Stimulated activated CD4-positive, alpha-beta T cell treated with anti-CD3 and anti-CD28 coated beads, Interleukin-4, amount 100 ng/mL, for 48 hours (primary cell): ENCODE measurements around the gene MYO3B.

Experiments
- DNase-seq, 2 donors: peaks; one replicate each; pipeline ENCODE4 v3.0.0-alpha.2; 2020; ENCODE audit warnings: low read depth in 2 of 2

MYO3B gene

DNA sequence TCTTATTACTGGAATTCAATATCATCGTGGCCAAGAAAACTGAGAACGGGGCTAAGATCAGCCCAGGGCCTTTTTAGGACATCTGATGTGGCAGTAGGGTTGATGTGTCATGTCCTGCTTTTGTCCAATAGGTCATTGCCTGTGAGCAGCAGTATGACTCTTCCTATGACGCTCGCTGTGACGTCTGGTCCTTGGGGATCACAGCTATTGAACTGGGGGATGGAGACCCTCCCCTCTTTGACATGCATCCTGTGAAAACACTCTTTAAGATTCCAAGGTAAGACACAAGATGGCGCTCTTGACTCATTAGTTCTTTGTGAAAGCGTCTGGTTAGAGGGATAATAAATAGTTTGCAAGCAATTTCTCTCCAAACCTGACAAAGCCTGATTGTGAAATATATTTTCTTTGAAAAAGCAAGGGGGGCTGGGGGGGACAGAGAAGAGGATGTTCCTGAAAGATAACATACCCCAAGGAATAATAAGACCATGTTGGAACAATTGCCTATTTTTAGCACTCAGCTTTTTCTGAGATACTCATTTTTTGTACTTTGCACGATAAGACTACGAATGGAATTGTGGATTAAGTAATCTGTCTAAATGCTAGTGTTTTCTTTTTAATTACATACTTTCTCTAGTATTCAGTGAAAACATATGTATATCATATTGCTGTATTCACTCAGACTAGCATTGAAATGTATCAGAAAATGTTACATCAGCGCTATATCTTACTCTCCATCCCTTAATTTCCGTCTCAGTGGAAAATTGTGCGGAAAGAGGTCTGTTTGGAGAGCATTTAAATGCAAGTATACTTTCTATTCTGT is 58.1 kb downstream of the MYO3B start:
- no peak for DNase-seq

GRCh38 chr2:170236680-170237047 is 58.7 kb downstream of the MYO3B start:
- no peak for DNase-seq

GRCh38 chr2:170237572-170238120 is 59.7 kb downstream of the MYO3B start:
- DNase-seq: no peak

DNA sequence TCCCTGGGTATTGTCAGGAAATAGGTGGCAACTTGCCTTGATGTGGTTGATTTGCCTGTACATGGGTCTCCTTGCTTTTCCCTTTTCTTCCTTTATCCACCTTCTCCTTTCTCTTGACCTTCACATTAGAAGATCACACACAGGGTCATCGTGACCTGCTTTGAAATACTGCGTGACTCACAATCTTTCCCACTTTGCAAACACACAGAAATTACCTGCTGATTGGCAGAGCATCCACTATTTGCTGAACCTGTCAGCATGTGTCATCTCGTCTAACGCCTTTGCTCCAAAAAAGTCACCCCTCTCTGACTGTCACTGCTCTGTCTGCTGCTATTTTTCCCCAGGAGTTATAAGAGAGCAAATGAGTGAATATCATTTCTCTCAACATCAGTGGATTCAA is 60.8 kb downstream of the MYO3B start:
- DNase-seq: no peak

- no peak for DNase-seq
Measured at GRCh38 chr2:170240629-170241028, 62.7 kb downstream of the MYO3B start.

GRCh38 chr2:170241756-170242155 is 63.8 kb downstream of the MYO3B start:
- no peak for DNase-seq

DNA sequence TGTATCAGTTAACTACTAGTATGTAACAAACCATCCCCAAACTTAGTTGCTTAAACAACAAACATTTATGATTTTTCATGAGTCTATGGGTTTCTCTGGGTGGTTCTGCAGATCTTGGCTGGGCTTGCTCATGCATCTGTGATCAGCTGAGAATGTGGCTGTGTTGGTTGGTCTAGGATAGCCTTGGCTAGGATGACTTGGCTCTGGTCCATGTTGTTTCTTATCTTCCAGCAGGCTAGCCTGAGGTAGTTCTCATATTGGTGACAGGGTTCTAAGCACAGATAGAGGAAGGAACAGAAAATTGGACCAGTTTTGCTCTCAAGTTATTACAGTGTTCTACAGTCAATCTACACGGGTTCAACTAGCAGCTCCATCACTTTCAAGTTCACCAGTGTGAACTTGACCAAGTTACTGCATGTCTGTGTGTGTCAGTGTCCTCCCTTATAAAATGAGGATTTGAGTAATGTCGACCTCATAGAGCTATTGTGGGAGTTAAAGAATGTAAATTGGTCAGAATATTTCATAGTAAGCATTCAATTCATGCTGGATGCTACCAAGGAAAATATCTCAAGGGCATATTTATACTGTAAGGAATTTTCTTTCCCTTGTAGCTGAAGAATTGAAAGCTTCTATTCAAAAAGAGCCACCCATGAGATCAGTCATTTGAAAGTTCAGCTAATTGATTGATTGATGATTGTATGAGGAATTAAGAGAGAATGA is 65.3 kb downstream of the MYO3B start:
- no peak for DNase-seq

- no peak for DNase-seq
Measured at GRCh38 chr2:170243898-170244297, 66.0 kb downstream of the MYO3B start.

DNA sequence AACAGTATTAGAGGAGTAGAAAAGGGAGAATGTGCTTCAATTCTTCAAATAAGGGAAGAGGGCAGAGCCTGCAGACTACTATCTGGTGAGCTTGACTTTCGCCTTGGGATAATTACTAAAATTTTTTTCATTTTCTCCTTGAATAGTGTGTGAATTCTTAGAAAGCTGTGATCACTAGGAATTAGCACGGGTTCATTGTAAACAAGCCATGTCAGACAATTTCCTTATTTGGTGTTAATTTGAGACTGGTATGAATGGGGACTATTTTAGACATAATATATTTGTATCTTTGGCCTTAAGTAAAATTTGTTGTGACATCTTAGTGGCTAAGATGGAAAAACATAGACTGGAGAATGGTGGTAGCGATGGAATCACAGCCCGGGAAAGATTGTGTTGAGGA is 66.6 kb downstream of the MYO3B start:
- no peak for DNase-seq

DNA sequence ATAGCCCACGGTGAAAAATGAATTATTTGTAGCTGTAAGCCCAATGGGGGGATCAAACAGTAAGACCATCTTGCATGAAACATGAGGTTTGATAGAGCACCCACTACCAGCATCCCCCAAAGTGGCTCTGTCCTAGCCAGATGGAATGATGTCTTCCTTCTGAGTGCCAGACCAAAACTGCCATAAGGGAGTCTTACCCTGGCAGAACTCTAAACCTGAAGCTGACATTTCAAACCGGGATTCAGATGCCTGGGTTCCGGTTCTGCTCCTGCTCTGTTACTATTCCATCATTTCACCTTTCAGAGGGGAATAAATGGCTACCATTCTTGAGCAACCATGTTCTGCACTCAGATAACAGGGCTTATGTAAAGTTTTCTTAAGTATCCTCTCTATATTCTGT is 67.4 kb downstream of the MYO3B start:
- no peak for DNase-seq

DNA sequence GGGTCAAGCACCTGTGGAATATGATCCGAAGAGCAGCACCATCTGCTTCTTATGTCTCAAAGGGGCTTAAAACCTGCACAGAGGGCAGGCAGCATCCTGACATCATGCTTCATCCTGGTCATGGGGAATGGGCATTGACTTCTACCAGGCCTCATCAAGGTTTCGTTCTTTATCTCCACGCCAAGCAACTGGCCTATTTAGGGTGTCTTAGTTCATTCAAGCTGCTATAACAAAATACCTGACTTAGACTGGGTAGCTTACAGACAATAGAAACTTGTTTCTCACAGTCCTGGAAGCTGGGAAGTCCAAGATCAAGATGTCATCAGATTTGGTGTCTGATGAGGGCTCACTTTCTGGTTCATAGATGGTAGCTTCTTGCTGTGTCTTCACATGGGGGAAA is 69.4 kb downstream of the MYO3B start:
- no peak for DNase-seq

DNA sequence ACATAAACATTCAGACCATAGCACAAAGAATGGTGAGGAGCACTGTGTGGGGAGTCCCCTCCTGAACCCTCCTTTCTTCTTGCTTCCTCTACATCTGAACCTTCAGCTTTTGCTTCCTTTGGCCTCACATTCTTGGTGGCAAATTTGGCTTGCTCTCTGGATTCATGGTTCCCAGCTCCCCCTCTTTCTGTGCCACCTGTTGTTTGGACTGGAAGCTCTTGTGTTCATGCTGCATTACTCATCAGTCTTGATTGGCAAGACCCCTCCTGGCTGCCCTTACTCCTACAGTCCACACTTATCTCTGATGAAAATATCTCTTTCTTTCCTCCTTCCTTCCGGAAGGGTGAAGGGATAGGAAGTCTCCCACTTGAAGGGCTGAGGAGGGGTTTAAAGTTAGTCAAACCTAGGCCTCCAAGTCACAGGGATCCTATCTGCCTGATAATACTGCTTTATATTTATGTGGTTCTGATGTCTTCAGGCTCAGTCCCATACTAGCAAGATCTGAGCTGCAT is 70.0 kb downstream of the MYO3B start:
- DNase-seq: no peak

- no peak for DNase-seq
Measured at GRCh38 chr2:170248574-170249393, 70.8 kb downstream of the MYO3B start.

- DNase-seq: no peak
Measured at GRCh38 chr2:170249761-170250160, 71.8 kb downstream of the MYO3B start.

DNA sequence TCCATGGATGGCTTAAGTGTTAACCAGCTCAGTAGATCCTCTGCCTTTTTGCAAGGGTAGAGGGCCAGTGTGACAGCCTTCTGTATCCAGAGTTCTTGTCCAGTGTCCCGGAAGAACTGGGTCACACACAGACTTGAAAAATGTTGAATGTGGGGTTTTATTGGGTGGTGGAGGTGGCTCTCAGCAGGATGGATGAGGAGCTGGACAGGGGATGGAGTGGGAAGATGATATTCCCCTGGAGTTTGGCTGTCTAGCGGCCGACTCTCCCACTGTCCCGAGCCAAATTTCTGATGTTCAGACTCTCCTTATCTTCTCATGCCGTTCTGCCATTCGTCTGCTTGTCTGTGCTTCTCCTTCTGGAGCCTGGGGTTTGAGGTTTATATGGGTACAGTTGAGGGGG is 72.6 kb downstream of the MYO3B start:
- DNase-seq: no peak

- DNase-seq: no peak
Measured at GRCh38 chr2:170252414-170252813, 74.5 kb downstream of the MYO3B start.

DNA sequence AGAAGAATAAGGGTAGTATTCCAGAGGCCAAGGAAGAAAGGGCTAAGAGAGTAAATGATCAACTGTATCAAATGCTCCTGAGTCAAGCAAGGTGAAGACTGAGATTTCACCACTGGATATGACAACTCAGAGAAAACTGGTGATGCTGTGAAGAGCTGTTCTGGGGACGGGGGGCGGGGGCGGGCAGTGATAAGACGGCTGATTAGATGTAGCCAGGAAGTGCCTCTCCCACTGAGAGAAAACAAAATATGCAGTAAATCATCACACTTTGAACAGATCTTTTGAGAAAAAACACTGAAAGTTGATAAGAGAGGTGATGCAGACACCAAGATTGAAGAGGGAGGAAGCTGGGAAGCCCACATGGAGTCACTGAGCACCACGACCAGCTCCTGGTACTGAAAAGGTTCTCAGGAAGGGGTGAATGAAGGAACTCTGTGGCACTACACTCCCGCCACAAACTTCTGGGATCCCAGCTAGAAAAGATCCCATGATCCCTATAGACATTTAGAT is 75.8 kb downstream of the MYO3B start:
- no peak for DNase-seq

DNA sequence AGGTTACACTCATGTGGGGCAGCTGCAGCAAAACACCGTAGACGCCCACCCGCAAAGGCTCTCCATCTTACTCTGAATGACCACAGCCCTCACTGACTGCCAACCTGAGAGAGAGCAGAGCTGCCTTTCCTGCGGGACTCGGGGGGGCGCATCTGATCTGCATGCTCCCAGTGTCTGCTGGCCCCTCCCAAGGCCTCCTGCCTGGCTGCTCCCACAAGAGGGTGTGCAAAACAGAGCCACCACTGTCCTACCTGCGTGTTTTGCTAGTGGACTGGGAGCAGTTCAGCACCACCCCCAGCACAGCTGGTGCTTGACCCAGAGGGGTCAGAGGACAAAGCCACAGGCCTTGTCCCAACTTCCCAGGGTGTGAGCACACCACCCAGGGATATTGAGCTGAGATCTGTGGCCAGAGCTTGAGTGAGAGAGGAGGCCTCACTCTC is 76.4 kb downstream of the MYO3B start:
- DNase-seq: no peak

- no peak for DNase-seq
Measured at GRCh38 chr2:170255137-170255536, 77.2 kb downstream of the MYO3B start.

DNA sequence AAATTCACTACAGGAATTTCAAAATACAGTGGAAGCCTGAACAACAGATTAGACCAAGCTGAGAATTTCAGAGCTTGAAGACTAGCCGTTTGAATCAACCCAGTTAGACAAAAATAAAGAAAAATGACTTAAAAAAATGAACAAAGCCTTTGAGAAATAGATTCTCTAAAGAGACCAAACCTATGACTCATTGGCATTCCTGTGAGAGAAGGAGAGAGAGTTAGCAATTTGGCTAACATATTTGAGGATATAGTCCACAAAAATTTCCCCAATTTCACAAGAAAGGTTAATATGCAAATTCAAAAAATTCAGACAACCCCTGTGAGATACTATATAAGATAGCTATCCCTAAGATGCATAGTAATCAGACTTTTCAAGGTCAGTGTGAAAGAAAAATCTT is 78.0 kb downstream of the MYO3B start:
- no peak for DNase-seq

DNA sequence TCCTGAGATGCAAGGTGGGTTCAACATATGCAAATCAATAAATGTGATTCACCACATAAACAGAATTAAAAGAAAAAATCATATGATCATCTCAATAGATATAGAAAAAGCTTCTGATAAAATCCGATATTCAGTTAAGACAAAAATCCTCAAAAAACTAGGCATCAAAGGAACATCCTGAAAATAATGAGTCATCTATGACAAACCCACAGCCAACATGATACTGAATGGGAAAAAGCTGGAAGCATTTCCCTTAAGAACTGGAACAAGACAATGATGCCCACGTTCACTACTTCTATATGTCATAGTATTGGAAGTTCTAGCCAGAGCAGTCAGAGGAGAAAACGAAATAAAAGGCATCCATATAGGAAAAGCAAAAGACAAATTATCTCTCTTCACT is 80.4 kb downstream of the MYO3B start:
- DNase-seq: no peak

GRCh38 chr2:170260188-170260587 is 82.2 kb downstream of the MYO3B start:
- no peak for DNase-seq
